Transverse colon (tissue), 4 donors: ENCODE data around the gene SHLD1. TPM values are rescaled to one million over a fixed set of nuclear protein-coding genes. Genes with fewer than 3 reads are reported as not detected.

Source experiments
- DNase-seq: peaks from one replicate; pipeline ENCODE4 v3.0.0-alpha.2; 2019
- H3K27ac ChIP-seq, 4 donors: fragments of 200-600 bp; sonication (generic); 2 replicates each; pipeline ENCODE4 v1.5.1; 2016 to 2018; ENCODE audit warnings: inconsistent platforms in 4 of 4
- H3K27me3 ChIP-seq: fragments of 200-600 bp; sonication (generic); 2 replicates; pipeline ENCODE4 v1.5.1; 2017; ENCODE audit warnings: inconsistent platforms
- H3K36me3 ChIP-seq, 4 donors: fragments of 200-600 bp; sonication (generic); 2 replicates each; pipeline ENCODE4 v1.5.1; 2017 to 2019; ENCODE audit warnings: inconsistent platforms in 4 of 4
- H3K4me1 ChIP-seq, 4 donors: fragments of 200-600 bp; sonication (generic); 2 replicates each; pipeline ENCODE4 v1.5.1; 2017 to 2020; ENCODE audit warnings: inconsistent platforms in 4 of 4
- H3K4me3 ChIP-seq, 4 donors: fragments of 200-600 bp; sonication (generic); 1 replicate in 1 of 4; 2 replicates in 3 of 4; pipeline versions ENCODE4 v1.5.1 to v1.6.1; 2017 to 2019; ENCODE audit warnings: inconsistent platforms in 4 of 4
- H3K9me3 ChIP-seq, 2 donors: fragments of 200-600 bp; sonication (generic); 2 replicates each; pipeline ENCODE4 v1.5.1; 2017 to 2019; ENCODE audit warnings: inconsistent platforms in 2 of 2
- EP300 ChIP-seq: sonication (generic); formaldehyde crosslinking; IDR thresholded peaks from one replicate; pipeline ENCODE4 v1.6.1; 2017; ENCODE audit warnings: antibody characterized with exemption, low read depth
- POLR2A ChIP-seq: fragments of 450-650 bp; IDR thresholded peaks from one replicate; pipeline ENCODE4 v1.6.1; 2016; ENCODE audit warnings: antibody characterized with exemption, mild to moderate bottlenecking, moderate library complexity
- POLR2AphosphoS5 ChIP-seq, 3 donors: sonication (generic); formaldehyde crosslinking; IDR thresholded peaks; one replicate each; pipeline ENCODE4 v1.6.1; 2016; ENCODE audit warnings: antibody characterized with exemption in 3 of 3
- WGBS, 2 donors: methylation state at CpG; one replicate each; pipeline ENCODE4 v1.1.5; 2018; ENCODE audit warnings: low coverage in 1 of 2; 5-methylcytosine and 5-hydroxymethylcytosine counted together
- in situ Hi-C, 4 donors: fragments of 200-750 bp; cut with MboI; loops; one replicate each; pipeline versions ENCODE4 v1.15.0 to v1.15.1; 2017; ENCODE audit warnings: low sequenced_read_pairs in 3 of 4, low pct_ligation_motif_present in 1 of 4, low pct_unique_long_range_greater_than_20kb in 1 of 4
- intact Hi-C: fragments of 100-400 bp; cut with DNase I; formaldehyde crosslinking; loops from one replicate; pipeline ENCODE4 v1.15.1; 2023; ENCODE audit warnings: low total_unique reads
- total RNA-seq, 4 donors: library from RNA; depleted of rRNA; stranded (reverse); fragments of >200 nt; gene quantifications; one replicate each; pipeline ENCODE4 v1.1.0, GENCODE V29; 2016
- TF ChIP-seq, protein P1 (sequence below), 5 experiments: fragments of 200-600 bp in 3 of 5; fragments of 450-650 bp in 2 of 5; sonication (generic) in 3 of 5; IDR thresholded peaks; 1 replicate in 2 of 5; 2 replicates in 3 of 5; pipeline ENCODE4 v1.5.1; 2016 to 2017; ENCODE audit warnings: antibody characterized with exemption in 5 of 5, inconsistent platforms in 3 of 5, mild to moderate bottlenecking in 2 of 5, moderate library complexity in 1 of 5

SHLD1 gene
- total RNA-seq, 4 donors from 2014 or later, result 3.0 to 43.8 (median 6.8) TPM; not detected in 1

GRCh38 chr20:5877128-5877527, 126.9 kb downstream of the SHLD1 start:
- DNase-seq, result no peak
- Histone ChIP-seq H3K27ac (no peak overlapping the region), H3K27me3 (no peaks in the 10 kb centered on the region), H3K36me3 (no peaks in the 10 kb centered on the region), H3K4me3 (no peak overlapping the region), H3K4me1 (no peaks in the 10 kb centered on the region), H3K9me3 (no peaks in the 10 kb centered on the region)
- 30 to 91% methylated on average over 2 to 4 of the region's 4 CpGs for WGBS, 2 donors
- intact Hi-C loops (no loop called here), in situ Hi-C loops (no loop called here)
- TF ChIP-seq POLR2AphosphoS5 (IDR thresholded peaks at IDR 0.05) (no peak), EP300 (no peak), POLR2A (no peak)
- TF ChIP-seq, protein P1, sequence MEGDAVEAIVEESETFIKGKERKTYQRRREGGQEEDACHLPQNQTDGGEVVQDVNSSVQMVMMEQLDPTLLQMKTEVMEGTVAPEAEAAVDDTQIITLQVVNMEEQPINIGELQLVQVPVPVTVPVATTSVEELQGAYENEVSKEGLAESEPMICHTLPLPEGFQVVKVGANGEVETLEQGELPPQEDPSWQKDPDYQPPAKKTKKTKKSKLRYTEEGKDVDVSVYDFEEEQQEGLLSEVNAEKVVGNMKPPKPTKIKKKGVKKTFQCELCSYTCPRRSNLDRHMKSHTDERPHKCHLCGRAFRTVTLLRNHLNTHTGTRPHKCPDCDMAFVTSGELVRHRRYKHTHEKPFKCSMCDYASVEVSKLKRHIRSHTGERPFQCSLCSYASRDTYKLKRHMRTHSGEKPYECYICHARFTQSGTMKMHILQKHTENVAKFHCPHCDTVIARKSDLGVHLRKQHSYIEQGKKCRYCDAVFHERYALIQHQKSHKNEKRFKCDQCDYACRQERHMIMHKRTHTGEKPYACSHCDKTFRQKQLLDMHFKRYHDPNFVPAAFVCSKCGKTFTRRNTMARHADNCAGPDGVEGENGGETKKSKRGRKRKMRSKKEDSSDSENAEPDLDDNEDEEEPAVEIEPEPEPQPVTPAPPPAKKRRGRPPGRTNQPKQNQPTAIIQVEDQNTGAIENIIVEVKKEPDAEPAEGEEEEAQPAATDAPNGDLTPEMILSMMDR (IDR thresholded peaks at IDR 0.05), result no peak

GRCh38 chr20:5880326-5880725, 130.1 kb downstream of the SHLD1 start:
- Histone ChIP-seq H3K4me1 (no peaks in the 10 kb centered on the region), H3K27ac (no peak overlapping the region), H3K27me3 (no peaks in the 10 kb centered on the region), H3K9me3 (no peaks in the 10 kb centered on the region), H3K4me3 (no peak overlapping the region), H3K36me3 (no peaks in the 10 kb centered on the region)
- DNase-seq, result no peak
- intact Hi-C loops, result no loop called here
- TF ChIP-seq POLR2A, result no peak
- TF ChIP-seq EP300, result no peak
- TF ChIP-seq, protein P1 (IDR thresholded peaks at IDR 0.05), result no peak
- no peak for TF ChIP-seq POLR2AphosphoS5 (IDR thresholded peaks at IDR 0.05)
- 69 to 79% methylated on average over 3 of the region's 3 CpGs for WGBS, 2 donors
- in situ Hi-C loops, result no loop called here

DNA sequence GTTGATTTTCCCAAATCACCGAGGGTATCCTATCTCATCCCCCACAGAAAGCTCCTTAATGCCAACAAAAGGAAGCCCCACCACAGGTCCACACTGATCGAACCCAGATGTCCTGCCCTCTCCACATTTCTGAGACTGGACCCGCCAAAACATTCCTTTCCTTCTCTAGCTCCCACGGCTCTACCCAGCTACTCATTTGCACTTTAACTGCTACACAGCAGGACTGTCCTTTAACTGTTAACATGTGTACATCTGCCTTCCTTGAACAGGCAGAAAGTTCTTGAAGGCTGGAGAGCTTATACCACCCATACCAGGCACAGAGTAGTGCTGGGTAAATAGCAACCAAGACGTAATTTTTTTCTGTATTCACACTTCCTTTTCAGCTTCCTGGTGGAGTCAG, 131.5 kb downstream of the SHLD1 start:
- H3K4me1 ChIP-seq, result no peaks in the 10 kb centered on the region
- in situ Hi-C loops (no loop called here), intact Hi-C loops (no loop called here)
- no peak for TF ChIP-seq POLR2AphosphoS5 (IDR thresholded peaks at IDR 0.05)
- TF ChIP-seq, protein P1 (IDR thresholded peaks at IDR 0.05), result no peak
- no peaks in the 10 kb centered on the region for H3K36me3 ChIP-seq
- H3K27me3 ChIP-seq, result no peaks in the 10 kb centered on the region
- DNase-seq, result no peak
- no peak overlapping the region for H3K27ac ChIP-seq
- H3K4me3 ChIP-seq, result no peak overlapping the region
- WGBS, 2 donors, result 64 to 66% methylated on average over 2 to 5 of the region's 5 CpGs
- H3K9me3 ChIP-seq, result no peaks in the 10 kb centered on the region

GRCh38 chr20:5882166-5882565, 132.0 kb downstream of the SHLD1 start:
- Histone ChIP-seq H3K4me3 (no peak overlapping the region), H3K36me3 (no peaks in the 10 kb centered on the region), H3K27me3 (no peaks in the 10 kb centered on the region), H3K9me3 (no peaks in the 10 kb centered on the region), H3K4me1 (no peaks in the 10 kb centered on the region), H3K27ac (no peak overlapping the region)
- 61 to 74% methylated on average over 9 of the region's 9 CpGs for WGBS, 2 donors
- in situ Hi-C loops, result no loop called here
- TF ChIP-seq, protein P1 (IDR thresholded peaks at IDR 0.05), result no peak
- TF ChIP-seq POLR2A (no peak), POLR2AphosphoS5 (IDR thresholded peaks at IDR 0.05) (no peak), EP300 (no peak)
- DNase-seq, result no peak
- intact Hi-C loops, result no loop called here
